Measurements from ENCODE around the gene DLX3. TPM values are rescaled to one million over a fixed set of nuclear protein-coding genes. Genes with fewer than 3 reads are reported as not detected.

DLX3 gene
- total and polyA plus RNA-seq, 2 donors (not counting 1 experiment from before 2014, with no cell fraction given): not detected

- H3K4me2 ChIP-seq (ENCODE audit: extremely low read depth, insufficient read depth, low read length): no peak overlapping the region
- TF ChIP-seq CTCF (conservative IDR thresholded peaks at IDR 0.05 in 1 of 2, IDR thresholded peaks at IDR 0.05 in 1 of 2; ENCODE audit: low read depth in 1 of 2, low read length in 2 of 2): no peak
- TF ChIP-seq EZH2 (IDR thresholded peaks at IDR 0.05; ENCODE audit: low read length, missing control alignments): no peak
- H4K20me1 ChIP-seq (ENCODE audit: control insufficient read depth, extremely low read depth, insufficient read depth, low read length): no peaks in the 10 kb centered on the region
- no peaks in the 10 kb centered on the region for H3K4me1 ChIP-seq (ENCODE audit: control insufficient read depth, extremely low read depth, insufficient read depth, low read length)
- no peak overlapping the region for H3K27ac ChIP-seq (ENCODE audit: insufficient read depth, low read length)
- DNase-seq (ENCODE audit: low read depth in 2 of 2): no peak
- no peaks in the 10 kb centered on the region for H3K9me3 ChIP-seq (ENCODE audit: control insufficient read depth, insufficient read depth, low read depth, low read length)
- no peaks in the 10 kb centered on the region for H3K36me3 ChIP-seq (ENCODE audit: control insufficient read depth, insufficient read depth, low read length)
- no peak overlapping the region for H2AFZ ChIP-seq (ENCODE audit: low read length)
- H3K27me3 ChIP-seq (ENCODE audit: control insufficient read depth, insufficient read depth, low read length): peaks cover 15% of the 10 kb centered on the region
- H3K9ac ChIP-seq (ENCODE audit: insufficient read depth, low read length): no peak overlapping the region
- H3K79me2 ChIP-seq (ENCODE audit: control insufficient read depth, insufficient read depth, low read length): no peaks in the 10 kb centered on the region
- no peak overlapping the region for H3K4me3 ChIP-seq (replicated peaks in 1 of 4; ENCODE audit: control extremely low read depth in 1 of 4, insufficient read depth in 1 of 4, low read depth in 3 of 4, low read length in 4 of 4)
Measured at GRCh38 chr17:49957350-49957749, 37.7 kb downstream of the DLX3 start.

- no peak for TF ChIP-seq EZH2 (IDR thresholded peaks at IDR 0.05; ENCODE audit: low read length, missing control alignments)
- no peak for TF ChIP-seq CTCF (conservative IDR thresholded peaks at IDR 0.05 in 1 of 2, IDR thresholded peaks at IDR 0.05 in 1 of 2; ENCODE audit: low read depth in 1 of 2, low read length in 2 of 2)
- H3K27ac ChIP-seq (ENCODE audit: insufficient read depth, low read length): no peak overlapping the region
- no peak overlapping the region for H3K4me2 ChIP-seq (ENCODE audit: extremely low read depth, insufficient read depth, low read length)
- no peak overlapping the region for H2AFZ ChIP-seq (ENCODE audit: low read length)
- H3K9me3 ChIP-seq (ENCODE audit: control insufficient read depth, insufficient read depth, low read depth, low read length): no peaks in the 10 kb centered on the region
- no peaks in the 10 kb centered on the region for H3K79me2 ChIP-seq (ENCODE audit: control insufficient read depth, insufficient read depth, low read length)
- H3K4me1 ChIP-seq (ENCODE audit: control insufficient read depth, extremely low read depth, insufficient read depth, low read length): no peaks in the 10 kb centered on the region
- no peak overlapping the region for H3K4me3 ChIP-seq (replicated peaks in 1 of 4; ENCODE audit: control extremely low read depth in 1 of 4, insufficient read depth in 1 of 4, low read depth in 3 of 4, low read length in 4 of 4)
- no peak overlapping the region for H3K9ac ChIP-seq (ENCODE audit: insufficient read depth, low read length)
- peaks cover 18% of the 10 kb centered on the region for H3K27me3 ChIP-seq (ENCODE audit: control insufficient read depth, insufficient read depth, low read length)
- no peaks in the 10 kb centered on the region for H4K20me1 ChIP-seq (ENCODE audit: control insufficient read depth, extremely low read depth, insufficient read depth, low read length)
- H3K36me3 ChIP-seq (ENCODE audit: control insufficient read depth, insufficient read depth, low read length): no peaks in the 10 kb centered on the region
- no peak for DNase-seq (ENCODE audit: low read depth in 2 of 2)
Measured at GRCh38 chr17:49956780-49957179, 38.2 kb downstream of the DLX3 start.

GRCh38 chr17:49955157-49955556, 39.9 kb downstream of the DLX3 start:
- no peaks in the 10 kb centered on the region for H3K36me3 ChIP-seq (ENCODE audit: control insufficient read depth, insufficient read depth, low read length)

More at GRCh38 chr17:49955157-49955556, 39.9 kb downstream of the DLX3 start:
- no peaks in the 10 kb centered on the region for H3K9me3 ChIP-seq (ENCODE audit: control insufficient read depth, insufficient read depth, low read depth, low read length)
- no peaks in the 10 kb centered on the region for H3K4me1 ChIP-seq (ENCODE audit: control insufficient read depth, extremely low read depth, insufficient read depth, low read length)
- no peaks in the 10 kb centered on the region for H3K79me2 ChIP-seq (ENCODE audit: control insufficient read depth, insufficient read depth, low read length)
- TF ChIP-seq EZH2 (IDR thresholded peaks at IDR 0.05; ENCODE audit: low read length, missing control alignments) (no peak), CTCF (conservative IDR thresholded peaks at IDR 0.05 in 1 of 2, IDR thresholded peaks at IDR 0.05 in 1 of 2; ENCODE audit: low read depth in 1 of 2, low read length in 2 of 2) (no peak)
- H3K9ac ChIP-seq (ENCODE audit: insufficient read depth, low read length): no peak overlapping the region
- no peak overlapping the region for H3K4me2 ChIP-seq (ENCODE audit: extremely low read depth, insufficient read depth, low read length)
- DNase-seq (ENCODE audit: low read depth in 2 of 2): no peak
- no peaks in the 10 kb centered on the region for H4K20me1 ChIP-seq (ENCODE audit: control insufficient read depth, extremely low read depth, insufficient read depth, low read length)
- H3K27ac ChIP-seq (ENCODE audit: insufficient read depth, low read length): no peak overlapping the region
- no peak overlapping the region for H3K4me3 ChIP-seq (replicated peaks in 1 of 4; ENCODE audit: control extremely low read depth in 1 of 4, insufficient read depth in 1 of 4, low read depth in 3 of 4, low read length in 4 of 4)
- H3K27me3 ChIP-seq (ENCODE audit: control insufficient read depth, insufficient read depth, low read length): peaks cover 18% of the 10 kb centered on the region
- H2AFZ ChIP-seq (ENCODE audit: low read length): no peak overlapping the region

Measured in fibroblast of lung (primary cell).